Heart left ventricle (tissue), 16 donors: Measurements from ENCODE around the gene MMP24. TPM values are rescaled to one million over a fixed set of nuclear protein-coding genes. Genes with fewer than 3 reads are reported as not detected.

Experiments
- ATAC-seq, 4 donors: fragments of 200-7000 bp; cut with Tn5 transposase; one replicate each; pipeline ENCODE4 v1.9.1; 2020 to 2022; ENCODE audit warnings: moderate library complexity in 4 of 4, mild to moderate bottlenecking in 3 of 4, moderate number of reproducible peaks in 1 of 4
- DNase-seq, 5 donors: peaks; one replicate each; pipeline ENCODE4 v3.0.0-alpha.2; 2020
- H3K27ac ChIP-seq, 12 donors: fragments of 200-600 bp; sonication (generic) in 4 of 12; one replicate each; pipeline versions ENCODE4 v1.5.0 to v1.8.0; 2016 to 2022; ENCODE audit warnings: mild to moderate bottlenecking in 2 of 12
- H3K27me3 ChIP-seq, 9 donors: fragments of 200-600 bp; sonication (generic) in 2 of 9; one replicate each; pipeline versions ENCODE4 v1.5.1 to v1.8.0; 2016 to 2022; ENCODE audit warnings: mild to moderate bottlenecking in 3 of 9
- H3K36me3 ChIP-seq, 9 donors: fragments of 200-600 bp; sonication (generic) in 2 of 9; one replicate each; pipeline versions ENCODE4 v1.5.0 to v1.8.0; 2018 to 2022; ENCODE audit warnings: mild to moderate bottlenecking in 2 of 9
- H3K4me1 ChIP-seq, 12 donors: fragments of 200-600 bp; sonication (generic) in 4 of 12; one replicate each; pipeline versions ENCODE4 v1.5.0 to v1.8.0; 2016 to 2022; ENCODE audit warnings: mild to moderate bottlenecking in 3 of 12
- H3K4me3 ChIP-seq, 12 donors: fragments of 200-600 bp; sonication (generic) in 4 of 12; one replicate each; pipeline versions ENCODE4 v1.5.0 to v1.8.0; 2017 to 2022; ENCODE audit warnings: mild to moderate bottlenecking in 9 of 12, moderate library complexity in 4 of 12
- H3K9me3 ChIP-seq, 12 donors: fragments of 200-600 bp; sonication (generic) in 4 of 12; one replicate each; pipeline versions ENCODE4 v1.5.0 to v1.8.0; 2016 to 2022; ENCODE audit warnings: mild to moderate bottlenecking in 1 of 12
- CTCF ChIP-seq, 12 donors: fragments of 200-600 bp; sonication (generic) in 4 of 12; IDR thresholded peaks; one replicate each; pipeline versions ENCODE4 v1.5.0 to v1.8.0; 2018 to 2022; ENCODE audit warnings: antibody characterized with exemption in 12 of 12, mild to moderate bottlenecking in 5 of 12
- POLR2A ChIP-seq, 2 donors: fragments of 450-650 bp; IDR thresholded peaks; one replicate each; pipeline ENCODE4 v1.6.1; 2017; ENCODE audit warnings: antibody characterized with exemption in 2 of 2, mild to moderate bottlenecking in 2 of 2, moderate library complexity in 2 of 2
- WGBS, 4 donors: extraction: QIAGEN DNeasy Blood & Tissue Kit in 2 of 4; methylation state at CpG; one replicate each; pipeline versions ENCODE4 v1.1.5 to v1.1.7; 2013 to 2018; 5-methylcytosine and 5-hydroxymethylcytosine counted together
- intact Hi-C, 10 donors: fragments of 100-400 bp; cut with DNase I; formaldehyde crosslinking; loops; one replicate each; pipeline versions ENCODE4 v1.11.1 to v1.14.2; 2022
- polyA plus RNA-seq, 2 donors: library from polyadenylated mRNA; stranded (reverse); fragments of 200-250 nt; gene quantifications; one replicate each; pipeline ENCODE4 v1.2.3, GENCODE V29; 2013
- total RNA-seq, 9 donors: library from RNA; depleted of rRNA in 2 of 9; stranded (reverse); fragments of >200 nt in 2 of 9; fragmentation: NEBNext Ultra II Directional in 3 of 9; extraction: Animal tissue kit (Norgen Biotek cat#: 25700) in 3 of 9; gene quantifications; one replicate each; pipeline versions ENCODE4 v1.1.0 to v1.2.4, GENCODE V29; 2016 to 2023
- donor health status: ischemic (EF 13 %, LVEDD 7.1; RV severe dilation, severe dysfunction).
- donor health status: healthy with polysubstance abuse.
- donor health status: DM: no; HTN: yes; CAD: no.
- donor health status: DM: no; HTN: no; CAD: no.
- donor health status: ischemic (EF 25% LVEDD 6.9; RV normal size, moderate dysfunction).
- donor health status: ischemic (EF 25% LVEDD 5.7; RV mildly dilated, moderate dysfunction).
- donor health status: healthy.
- donor health status: DM: yes; HTN: yes; CAD: no.
- donor health status: ischemic (EF 35%, LVEDD 5.7; RV mildly dilated, moderate dysfunction).
- donor health status: nonischemic (EF 11% LVEDD 7.7; RV severe dilation, severe dysfunction).
- donor health status: DM: yes; HTN: yes; CAD: no.
- donor health status: PGD.
- donor health status: ischemic (EF 29% LVEDD 5.4; RV normal size, mild dysfunction).
- donor health status: nonischemic (EF 23%, LVEDD 6.1; RV moderate dilation, normal function).

MMP24 gene
- total and polyA plus RNA-seq, 11 donors, result 0.05 to 10.0 (median 0.25) TPM

- Histone ChIP-seq H3K27me3 (peaks cover 0 to 7% (median 0%) of the 10 kb centered on the region in 9 donors), H3K4me1 (peaks cover 0 to 12% (median 3%) of the 10 kb centered on the region in 12 donors), H3K4me3 (no peak overlapping the region), H3K36me3 (no peaks in the 10 kb centered on the region), H3K27ac (no peak overlapping the region), H3K9me3 (no peaks in the 10 kb centered on the region)
- ATAC-seq (no peak), DNase-seq (no peak)
- 93 to 98% (median 96%) methylated on average over 5 of the region's 5 CpGs for whole genome bisulfite sequencing, 4 donors
- intact Hi-C loops, result no loop called here
- no peak for TF ChIP-seq POLR2A (IDR thresholded peaks at IDR 0.05)
- no peak for TF ChIP-seq CTCF (IDR thresholded peaks at IDR 0.05)
Measured at GRCh38 chr20:35223941-35224340, 2.5 kb upstream of the MMP24 start.

GRCh38 chr20:35224536-35224935, 2.0 kb upstream of the MMP24 start:
- 94 to 96% (median 96%) methylated on average over 5 of the region's 5 CpGs for WGBS, 4 donors
- Histone ChIP-seq H3K9me3 (no peaks in the 10 kb centered on the region), H3K36me3 (no peaks in the 10 kb centered on the region), H3K27me3 (peaks cover 0 to 7% (median 0%) of the 10 kb centered on the region in 9 donors), H3K4me3 (no peak overlapping the region), H3K4me1 (peaks cover 0 to 12% (median 3%) of the 10 kb centered on the region in 12 donors), H3K27ac (no peak overlapping the region)
- TF ChIP-seq CTCF (IDR thresholded peaks at IDR 0.05) (no peak), POLR2A (IDR thresholded peaks at IDR 0.05) (no peak)
- ATAC-seq, result no peak
- no peak for DNase-seq
- intact Hi-C loops, result no loop called here

- peak in 2 of 4 donors; percentile 48 to 52 for ATAC-seq
- Histone ChIP-seq H3K9me3 (no peaks in the 10 kb centered on the region), H3K36me3 (no peaks in the 10 kb centered on the region), H3K27me3 (peaks cover 0 to 7% (median 0%) of the 10 kb centered on the region in 9 donors), H3K4me3 (peak overlapping the region in 3 of 12 donors; percentile 5 to 32 (median 25)), H3K27ac (no peak overlapping the region), H3K4me1 (peaks cover 0 to 12% (median 3%) of the 10 kb centered on the region in 12 donors)
- TF ChIP-seq POLR2A (IDR thresholded peaks at IDR 0.05), result no peak
- no peak for TF ChIP-seq CTCF (IDR thresholded peaks at IDR 0.05)
- 32 to 49% (median 39%) methylated on average over 9 of the region's 9 CpGs for WGBS, 4 donors
- intact Hi-C loops, result no loop called here
- DNase-seq, result no peak
Measured at GRCh38 chr20:35225319-35226125, 968 bp upstream of the MMP24 start.

GRCh38 chr20:35226884-35227681, 593 bp downstream of the MMP24 start:
- no peaks in the 10 kb centered on the region for H3K9me3 ChIP-seq
- peaks cover 0 to 8% (median 0%) of the 10 kb centered on the region in 9 donors for H3K36me3 ChIP-seq
- peak; percentile 30 to 90 (median 80) for ATAC-seq
- H3K4me3 ChIP-seq, result peak overlapping the region in 7 of 12 donors; percentile 2 to 42 (median 19)
- WGBS, 4 donors, result 6 to 33% (median 12%) methylated on average over 14 to 74 of the region's 74 CpGs
- H3K4me1 ChIP-seq, result peaks cover 0 to 12% (median 3%) of the 10 kb centered on the region in 12 donors
- no peak for TF ChIP-seq CTCF (IDR thresholded peaks at IDR 0.05)
- no peak for TF ChIP-seq POLR2A (IDR thresholded peaks at IDR 0.05)
- intact Hi-C loops, result no loop called here
- DNase-seq, result peak in 4 of 5 donors; percentile 23 to 36 (median 32)
- peaks cover 0 to 7% (median 0%) of the 10 kb centered on the region in 9 donors for H3K27me3 ChIP-seq
- H3K27ac ChIP-seq, result no peak overlapping the region
